NCI-H128 (cell line): ENCODE measurements around the gene ZNF436.

Source experiments
- DNase-seq: peaks from one replicate; lab custom pipeline; 2025; ENCODE audit not compliant: unreplicated experiment; lab: John Stamatoyannopoulos, UW

The ZNF436 gene

DNA sequence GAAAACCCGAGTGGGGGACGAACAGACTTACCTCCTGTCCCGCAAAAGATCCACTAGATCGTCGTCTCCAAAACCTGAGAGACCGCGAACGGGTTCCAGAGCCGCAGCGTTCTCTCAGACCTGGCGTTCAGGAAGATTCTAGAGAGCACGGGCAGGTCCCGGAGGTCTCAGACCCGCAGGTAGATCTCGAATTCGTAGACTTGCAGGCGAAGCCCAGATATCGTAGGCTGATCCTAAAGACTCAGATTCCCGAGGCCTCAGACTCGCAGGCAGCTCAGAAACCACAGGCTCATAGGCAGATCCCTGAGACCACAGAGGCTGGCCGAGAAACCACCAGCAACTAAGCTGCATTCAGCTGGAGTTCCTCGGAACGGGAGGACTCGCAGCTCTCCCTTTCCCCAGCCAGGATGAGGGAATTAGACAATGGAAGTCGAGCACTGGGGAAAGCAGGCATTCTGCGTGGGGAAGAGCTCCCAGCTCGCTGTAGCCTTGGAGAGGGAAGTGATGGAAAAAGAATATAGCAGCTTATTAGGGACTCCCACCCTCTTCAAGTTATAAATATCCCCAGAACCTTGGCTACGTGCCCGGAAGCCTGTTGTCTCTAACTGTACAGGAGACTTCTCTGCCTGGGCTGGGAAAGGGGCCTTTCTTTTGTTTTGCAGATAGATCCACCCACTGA is at the start of gene ZNF436:
TSS of gene ZNF436 (minus strand) at position 502 of the 679 bp plus-strand sequence. CDS start 1,831 bp downstream, outside the sequence.
- DNase-seq = peak; percentile 99

DNA sequence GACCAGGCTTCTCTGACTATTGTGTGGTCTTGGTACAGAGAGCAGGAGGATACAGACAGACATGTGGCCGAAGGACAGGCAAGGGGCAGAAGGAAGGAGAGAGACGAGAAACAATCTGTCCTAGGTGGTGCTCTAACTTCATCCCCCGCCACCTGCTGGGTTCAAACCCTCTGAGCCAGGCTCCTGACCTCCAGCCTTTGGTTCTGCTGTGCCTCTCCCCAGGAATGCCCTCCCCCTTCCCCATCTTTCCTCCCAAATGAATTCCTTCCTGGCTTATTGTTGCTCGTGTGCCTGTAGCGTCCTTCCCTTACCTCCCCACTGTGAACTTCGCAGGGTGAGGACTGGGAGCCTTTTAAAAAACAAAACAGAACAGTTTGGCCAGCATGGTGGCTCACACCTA is 49.5 kb upstream of the ZNF436 start:
- no peak for DNase-seq

DNA sequence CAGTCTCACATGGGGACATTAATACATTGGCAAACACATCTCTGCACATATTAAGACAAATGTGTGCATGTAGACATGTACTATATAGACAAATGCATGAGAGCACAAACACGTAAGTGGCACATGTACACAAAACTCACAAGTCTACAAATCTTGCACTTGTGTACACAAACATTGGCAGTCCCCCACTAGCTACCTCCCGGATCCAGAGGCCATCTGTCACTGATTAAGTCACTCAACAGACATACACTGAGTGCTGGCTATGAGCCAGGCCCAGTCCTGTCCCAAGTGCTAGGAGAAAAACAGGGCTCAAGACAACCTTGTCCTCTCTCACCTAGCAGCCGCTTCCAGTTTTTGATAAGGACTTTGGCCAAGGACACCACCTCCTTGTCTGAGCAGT is 47.9 kb upstream of the ZNF436 start:
- DNase-seq = peak; percentile 5

DNA sequence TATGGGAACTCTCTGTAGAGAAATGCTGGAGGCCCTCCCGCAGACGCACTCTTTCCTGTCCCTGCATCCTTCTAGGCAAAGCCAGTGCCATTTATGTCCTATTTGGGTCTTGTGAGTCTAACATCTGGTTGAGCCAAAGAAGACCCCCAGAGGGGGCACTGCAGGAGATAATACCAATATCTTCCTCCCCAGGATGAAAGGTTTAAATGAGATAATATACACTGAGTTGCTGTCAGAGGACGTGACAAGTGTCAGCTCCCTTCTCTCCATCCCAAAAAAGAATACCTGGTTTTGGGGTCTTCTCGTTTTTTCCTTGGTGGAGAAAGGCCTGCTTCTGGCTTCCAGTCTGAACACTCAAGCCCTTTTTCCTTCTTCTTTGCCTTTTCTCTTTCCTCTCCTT is 47.3 kb upstream of the ZNF436 start:
- DNase-seq = no peak

DNA sequence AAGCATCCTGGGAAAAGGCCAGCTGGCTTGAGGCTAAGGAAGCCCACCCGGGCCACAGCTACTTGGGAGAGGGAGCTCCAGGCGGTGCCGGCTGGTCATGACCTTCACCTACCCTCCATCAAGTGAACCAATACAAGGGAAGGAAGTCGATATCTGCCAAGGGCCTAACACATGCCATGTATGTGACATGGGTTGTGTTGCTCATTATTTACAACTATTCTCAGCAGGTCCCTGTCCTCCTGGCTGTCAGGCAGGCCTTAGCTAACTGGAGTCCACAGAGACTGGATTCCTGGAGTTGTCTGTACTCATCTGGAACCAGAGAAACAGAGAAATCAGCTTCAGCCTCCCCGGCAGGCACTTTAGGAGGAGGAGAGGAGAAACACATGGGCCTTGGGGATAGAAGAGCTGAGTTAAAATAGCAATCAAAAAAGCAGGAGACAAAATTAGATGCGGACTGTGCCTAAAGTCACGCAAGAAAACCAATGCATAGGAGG is 39.2 kb upstream of the ZNF436 start:
- DNase-seq = no peak

DNA sequence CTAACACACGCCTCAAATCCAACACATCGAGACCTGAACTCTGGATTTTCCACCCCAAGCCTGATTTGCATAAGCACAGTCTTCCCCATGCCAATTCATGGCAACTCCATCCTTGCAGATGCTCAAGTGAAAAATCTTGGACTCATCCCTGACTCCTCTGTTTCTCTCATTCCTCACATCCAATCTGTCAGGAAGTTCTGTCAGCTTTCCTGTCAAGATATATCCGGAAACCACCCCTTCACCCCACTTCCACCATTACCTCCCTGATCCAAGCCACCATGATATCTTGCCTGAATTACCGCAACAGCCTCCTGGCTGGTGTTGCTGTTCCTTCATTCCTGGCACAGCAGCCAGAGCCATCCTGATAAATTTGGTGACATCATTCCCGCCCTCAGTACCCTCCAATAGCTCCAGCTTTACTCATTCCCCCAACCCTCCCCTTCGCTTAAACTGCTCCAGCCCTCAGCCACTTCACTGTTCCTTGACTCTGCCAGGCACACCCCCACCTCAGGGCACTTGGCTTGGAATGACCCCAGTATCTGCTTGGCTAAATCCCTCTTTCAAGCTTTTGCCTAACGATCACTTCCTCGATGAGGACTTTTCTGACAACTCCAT is 37.5 kb upstream of the ZNF436 start:
- no peak for DNase-seq

DNA sequence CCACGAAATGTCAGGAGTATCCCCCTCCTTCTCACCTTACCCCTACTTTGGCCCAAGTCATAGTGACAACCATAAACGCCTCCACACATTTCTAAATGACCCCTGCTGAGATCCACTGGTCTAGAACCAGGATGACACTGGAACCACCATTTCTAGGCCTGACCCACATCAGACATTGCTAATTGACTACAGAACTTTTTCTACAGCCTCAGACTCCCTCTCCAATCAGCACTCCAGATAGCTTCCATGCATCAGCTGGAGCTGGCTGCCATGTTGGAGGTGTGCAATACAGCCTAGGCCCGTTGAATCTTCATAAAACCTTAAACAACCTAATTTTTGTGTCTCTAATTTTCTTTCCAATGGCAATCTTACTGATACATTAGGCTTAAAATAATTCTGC is 36.3 kb upstream of the ZNF436 start:
- no peak for DNase-seq

DNA sequence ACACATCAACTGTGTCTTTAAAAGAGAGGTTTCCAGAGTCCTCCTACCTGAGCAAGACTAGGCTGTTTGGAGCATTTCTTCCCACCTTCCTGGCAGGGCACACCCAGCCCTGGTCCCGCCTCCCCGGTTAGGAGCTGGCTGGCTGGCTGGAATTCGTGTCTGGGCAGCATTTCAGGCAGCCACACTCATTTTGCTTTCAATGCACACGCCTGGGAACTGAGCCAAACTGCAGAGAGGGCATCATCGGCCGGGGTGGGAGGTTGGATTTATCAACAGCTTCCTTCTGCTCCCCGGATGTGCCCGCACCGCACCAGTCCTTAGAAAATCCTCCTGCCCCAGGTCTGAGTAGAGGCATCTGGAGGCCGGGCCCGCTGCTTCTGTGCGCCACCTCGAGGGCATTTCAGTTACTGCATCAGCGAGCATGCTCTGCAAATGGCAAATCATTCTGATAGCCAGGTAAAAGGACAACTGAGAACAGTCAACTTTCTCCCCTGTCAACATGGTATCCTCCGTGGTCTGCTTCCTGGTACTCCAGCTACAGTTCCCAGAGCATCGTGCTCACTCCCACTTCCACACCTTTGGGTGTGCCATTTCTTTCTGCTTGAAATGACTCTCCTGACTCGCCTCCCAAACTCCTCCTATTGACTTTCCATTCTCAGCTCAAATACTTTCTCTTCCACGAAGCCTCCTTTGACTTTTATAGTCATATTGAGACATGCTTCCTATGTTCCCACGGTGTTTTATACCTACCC is 34.3 kb upstream of the ZNF436 start:
- peak; percentile 97 for DNase-seq

DNA sequence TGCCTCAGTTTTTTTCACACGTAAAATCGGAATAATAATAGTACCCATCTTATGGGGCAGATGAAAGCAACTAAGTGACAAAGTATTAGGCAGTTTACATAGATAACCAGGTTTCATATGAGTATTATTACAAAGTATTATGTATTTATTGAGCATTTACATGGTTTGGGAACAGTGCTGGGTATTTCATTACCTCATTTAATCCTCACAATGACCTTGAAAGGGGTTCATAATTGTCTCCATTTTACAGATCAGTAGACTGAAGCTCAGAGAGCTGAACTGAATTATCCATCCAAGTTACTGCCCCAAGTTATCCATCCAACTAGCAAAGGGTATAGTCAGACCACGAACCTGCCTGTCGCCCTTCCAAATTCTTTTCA is 33.7 kb upstream of the ZNF436 start:
- no peak for DNase-seq

DNA sequence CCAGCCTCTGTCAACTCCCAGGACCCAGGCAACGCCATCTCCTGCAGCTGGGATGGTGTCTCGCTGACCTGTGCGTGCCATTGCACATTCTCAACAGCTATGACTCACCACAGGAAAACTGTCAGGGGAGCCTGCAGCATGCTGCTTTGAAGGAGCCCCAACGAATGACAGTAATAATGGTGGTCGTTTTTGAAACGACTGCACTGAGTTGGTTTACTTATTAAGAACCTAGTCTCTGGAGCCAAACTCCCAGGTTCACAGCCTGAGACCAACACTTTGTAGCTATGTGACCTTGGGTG is 33.4 kb upstream of the ZNF436 start:
- no peak for DNase-seq

DNA sequence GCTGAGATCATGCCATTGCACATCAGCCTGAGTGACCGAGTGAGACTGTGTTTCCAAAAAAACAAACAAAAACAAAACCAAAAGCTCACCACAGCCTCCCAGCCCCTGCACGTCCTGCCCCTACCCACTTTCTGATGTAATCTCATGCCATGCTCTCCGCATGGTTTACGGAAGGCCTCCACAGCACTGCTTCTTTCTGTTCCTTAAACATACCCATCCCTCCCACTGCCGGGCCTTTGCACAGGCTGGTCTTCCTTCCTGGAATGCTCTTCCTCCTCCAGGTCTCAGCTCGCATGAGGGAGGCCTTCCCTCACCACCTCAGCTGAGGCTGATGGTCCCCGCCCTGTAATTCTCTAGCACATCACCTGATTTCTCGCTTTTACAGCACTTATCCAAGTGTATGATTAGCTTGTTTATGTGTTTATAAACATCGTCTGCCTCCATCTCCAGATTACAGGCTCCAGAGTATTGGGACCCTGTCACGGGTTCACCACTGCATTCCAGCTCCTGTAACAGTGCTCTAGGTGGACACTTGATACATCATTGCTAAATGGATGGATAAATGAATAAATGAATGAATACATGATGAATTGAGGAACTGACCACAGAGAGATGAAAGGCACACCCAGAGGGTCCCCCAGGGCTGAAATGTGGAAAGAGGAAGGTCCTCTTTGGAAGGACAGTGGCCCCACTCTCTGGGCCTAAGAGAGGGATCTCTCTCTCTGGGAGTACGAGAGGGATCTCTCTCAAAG is 32.8 kb upstream of the ZNF436 start:
- no peak for DNase-seq

DNA sequence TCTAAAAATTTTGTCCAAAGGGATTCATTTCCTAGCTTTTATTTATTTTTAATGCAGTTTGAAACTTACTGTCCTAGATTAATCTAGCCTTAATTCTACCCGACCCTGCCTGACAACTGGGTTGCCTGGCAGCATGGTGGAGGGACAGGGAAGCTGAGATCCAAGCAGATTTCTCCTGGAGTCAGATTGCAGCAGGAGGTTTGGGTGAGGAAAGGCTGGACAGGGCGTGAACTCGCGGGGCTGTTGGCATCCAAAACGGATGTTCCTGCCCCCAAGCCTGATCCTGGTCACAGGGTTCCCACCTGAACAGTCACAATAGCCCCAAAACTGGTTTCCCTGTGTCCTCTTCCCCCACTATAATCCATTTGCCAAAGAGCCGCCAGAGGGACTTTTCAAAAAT is 31.7 kb upstream of the ZNF436 start:
- no peak for DNase-seq

DNA sequence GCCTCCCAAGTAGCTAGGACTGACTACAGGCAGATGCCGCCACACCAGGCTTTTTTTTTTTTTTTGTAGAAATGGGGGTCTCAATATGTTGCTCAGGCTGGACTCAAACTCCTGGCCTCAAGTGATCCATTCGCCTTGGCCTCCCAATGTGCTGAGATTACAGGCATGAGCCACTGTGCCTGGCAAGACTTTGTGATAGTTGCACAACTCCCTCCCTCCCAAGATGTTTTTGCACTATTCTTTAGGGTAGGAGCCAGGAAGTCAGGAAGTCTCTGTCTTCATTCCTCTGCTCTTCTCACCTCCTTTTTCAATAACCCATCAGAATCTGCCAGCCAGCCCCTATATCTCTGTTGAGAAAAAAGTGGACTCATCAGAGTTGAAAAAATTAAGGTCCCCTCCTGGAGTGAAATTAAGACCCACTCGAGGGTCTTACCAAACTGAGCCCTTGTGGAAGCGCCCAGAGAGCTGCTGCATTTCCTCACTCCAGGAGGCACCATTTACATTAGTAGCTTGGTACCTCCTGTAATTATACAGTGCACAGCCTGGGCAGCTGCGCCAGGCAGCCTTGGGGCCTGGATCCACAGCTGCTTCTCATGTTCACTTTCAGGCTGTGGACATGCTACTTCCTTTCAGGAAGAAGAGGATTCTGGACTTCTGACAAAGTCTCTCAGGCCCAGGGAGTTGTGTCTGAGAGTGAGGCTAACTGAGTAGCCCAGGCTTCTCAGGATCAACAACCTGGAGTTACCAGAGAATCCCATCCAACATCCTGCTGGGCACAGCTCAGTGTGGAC is 30.9 kb upstream of the ZNF436 start:
- no peak for DNase-seq

DNA sequence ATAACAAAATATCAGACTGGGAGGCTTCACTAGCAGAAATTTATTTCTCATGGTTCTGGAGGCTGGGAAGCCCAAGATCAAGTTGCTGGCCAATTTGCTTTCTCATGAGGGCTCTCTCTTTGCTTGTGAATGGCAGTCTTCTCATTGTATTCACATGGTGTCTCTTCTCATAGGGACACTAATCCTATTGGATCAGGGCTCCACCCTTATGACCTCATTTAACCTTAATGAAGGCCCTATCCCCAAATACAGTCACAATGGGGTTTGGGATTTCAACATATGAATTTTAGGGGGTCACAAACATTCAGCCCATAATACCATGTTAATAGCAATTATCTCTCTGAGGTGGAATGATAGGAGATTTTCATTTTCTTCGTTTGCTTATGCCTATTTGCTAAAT is 29.6 kb upstream of the ZNF436 start:
- no peak for DNase-seq

DNA sequence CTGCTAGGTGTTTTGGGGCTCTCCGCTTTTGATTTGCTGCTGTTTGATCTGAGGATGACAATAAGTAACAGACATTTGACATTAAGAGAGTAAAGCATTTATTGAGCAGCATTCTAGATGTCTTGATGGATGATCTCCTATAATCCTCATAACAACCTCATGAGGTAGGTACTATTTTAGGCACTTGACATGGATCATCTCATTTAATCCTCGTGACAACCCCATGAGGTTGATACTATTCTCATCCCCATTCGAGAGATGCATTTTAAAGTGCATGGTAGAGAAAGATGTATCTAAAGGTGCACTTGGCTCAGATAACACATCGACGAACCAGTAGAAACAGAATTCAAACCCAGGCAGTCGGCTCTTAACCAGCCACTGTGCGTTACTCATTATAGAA is 28.3 kb upstream of the ZNF436 start:
- DNase-seq = no peak

DNA sequence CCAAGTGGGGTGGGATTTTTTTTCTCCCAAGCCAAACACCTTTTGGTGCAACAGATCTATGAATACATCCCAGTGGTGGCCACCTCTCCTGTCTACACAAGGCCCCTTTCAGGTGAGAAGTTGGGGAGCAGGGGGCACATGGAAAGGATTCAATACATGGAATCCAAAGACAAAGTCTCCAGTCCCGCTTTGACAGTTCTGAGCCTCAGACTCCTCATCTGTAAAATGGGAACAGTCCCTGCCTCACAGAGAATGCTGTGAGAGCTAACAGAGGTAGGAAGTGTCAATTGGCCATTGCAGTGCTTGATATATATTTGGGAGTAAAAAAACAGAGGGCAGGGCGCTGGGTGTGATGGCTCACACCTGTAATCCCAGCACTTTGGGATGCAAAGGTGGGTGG is 26.7 kb upstream of the ZNF436 start:
- DNase-seq = no peak

DNA sequence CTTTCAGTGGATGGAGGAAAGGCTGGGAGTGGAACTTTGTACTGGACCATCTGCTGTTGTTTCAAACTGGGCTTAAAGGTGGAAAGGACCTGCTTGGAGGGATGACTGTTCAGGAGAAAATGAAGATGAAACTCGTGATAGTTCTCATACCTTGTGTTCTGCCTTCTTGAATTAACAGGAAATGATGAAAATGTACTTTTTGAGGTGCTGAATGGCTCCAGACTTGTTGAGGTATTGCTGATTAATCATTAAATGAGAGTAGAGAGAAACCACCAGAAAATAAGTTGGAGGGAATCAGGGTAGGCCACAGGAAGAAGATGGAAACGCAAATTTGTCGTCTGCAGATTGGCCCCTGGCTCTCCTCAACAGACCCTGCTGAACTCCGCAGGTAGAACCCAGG is 26.2 kb upstream of the ZNF436 start:
- no peak for DNase-seq

DNA sequence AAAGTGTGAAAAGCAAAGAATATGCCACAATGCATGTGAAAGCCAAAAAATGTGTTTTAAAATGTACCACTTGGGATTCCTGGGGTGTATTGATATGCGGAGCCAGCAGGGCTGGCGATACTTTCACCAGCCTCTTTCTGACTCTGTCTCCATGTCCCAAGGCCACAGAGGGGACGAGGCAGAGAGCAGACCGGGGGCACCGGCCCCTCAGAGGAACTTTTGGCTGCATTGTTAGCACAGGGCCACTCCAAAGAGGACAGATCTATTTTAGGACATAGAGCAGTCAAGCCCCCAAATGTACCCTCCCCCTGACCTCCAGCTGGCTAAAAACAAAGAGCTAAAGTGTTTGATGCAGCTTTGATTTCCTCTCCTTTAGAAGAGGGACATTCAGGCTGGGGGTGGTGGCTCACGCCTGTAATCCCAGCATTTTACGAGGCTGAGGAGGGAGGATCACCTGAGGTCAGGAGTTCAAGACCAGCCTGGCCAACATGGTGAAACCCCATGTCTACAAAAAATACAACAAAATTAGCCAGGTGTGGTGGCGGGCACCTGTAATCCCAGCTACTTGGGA is 25.6 kb upstream of the ZNF436 start:
- no peak for DNase-seq

DNA sequence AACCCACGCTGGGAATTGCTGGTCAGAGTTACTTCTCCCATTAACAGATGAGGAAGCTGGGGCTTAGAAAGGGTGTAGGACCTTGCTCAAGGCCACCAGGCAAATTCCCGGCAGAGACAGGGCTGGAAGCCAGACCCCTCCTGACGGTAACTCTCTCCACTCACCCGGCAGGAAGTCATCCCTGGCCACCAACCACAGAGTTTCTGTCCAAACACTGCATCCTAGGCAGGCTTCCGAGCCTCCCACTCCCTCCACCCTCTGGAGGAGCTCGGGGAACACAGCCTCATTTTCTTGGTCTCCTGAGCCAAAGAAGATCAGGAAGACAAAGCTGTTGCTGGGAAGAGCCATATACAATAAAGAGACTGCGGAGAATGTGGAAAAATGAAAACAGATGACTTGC is 25.0 kb upstream of the ZNF436 start:
- no peak for DNase-seq

DNA sequence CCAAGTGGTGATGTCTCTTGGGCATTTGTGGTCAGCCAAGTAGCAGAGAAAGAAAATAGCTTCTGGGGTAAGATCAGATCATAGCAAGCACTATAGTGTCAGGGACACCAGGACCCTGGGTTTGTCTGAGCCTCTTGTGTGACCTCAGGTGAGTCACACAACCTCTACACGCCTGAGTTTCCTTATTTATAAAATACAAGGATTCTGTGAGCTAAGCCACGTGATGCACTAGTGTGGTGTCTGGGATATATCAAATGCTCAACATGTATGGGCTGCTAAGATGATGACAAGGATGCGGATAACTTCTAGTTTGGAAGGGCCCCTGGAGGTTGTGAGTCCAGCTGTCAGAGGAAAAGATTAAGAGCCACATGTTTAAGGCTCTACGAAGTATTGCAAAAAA is 24.5 kb upstream of the ZNF436 start:
- DNase-seq = no peak

DNA sequence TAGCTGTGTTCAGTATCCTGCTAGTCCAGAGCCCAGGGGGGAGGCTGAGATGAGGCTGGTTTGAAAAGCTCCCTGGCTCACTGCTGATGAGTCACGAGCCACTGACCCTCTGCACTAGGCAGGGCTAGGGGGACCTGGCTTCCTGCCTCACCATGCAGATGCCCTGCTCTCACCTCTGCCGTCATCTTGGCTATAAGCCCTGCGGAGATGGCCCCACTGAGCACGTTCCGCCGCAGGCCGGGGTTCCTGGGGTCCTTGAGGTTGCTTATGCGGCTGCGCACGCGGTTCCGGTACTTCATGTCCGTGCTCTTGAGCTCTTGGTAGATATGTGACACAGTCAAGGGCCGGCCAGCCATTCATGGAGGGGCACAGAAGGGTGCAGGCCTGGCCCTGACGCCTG is 24.1 kb upstream of the ZNF436 start:
- DNase-seq = no peak
